Measurements from ENCODE around the gene ZNF831. TPM values are rescaled to one million over a fixed set of nuclear protein-coding genes. Genes with fewer than 3 reads are reported as not detected.

Gene ZNF831
- total RNA-seq (2014; rRNA removed; shearing (Covaris generic); ENCODE audit: low replicate concordance): not detected in 2 replicates

DNA sequence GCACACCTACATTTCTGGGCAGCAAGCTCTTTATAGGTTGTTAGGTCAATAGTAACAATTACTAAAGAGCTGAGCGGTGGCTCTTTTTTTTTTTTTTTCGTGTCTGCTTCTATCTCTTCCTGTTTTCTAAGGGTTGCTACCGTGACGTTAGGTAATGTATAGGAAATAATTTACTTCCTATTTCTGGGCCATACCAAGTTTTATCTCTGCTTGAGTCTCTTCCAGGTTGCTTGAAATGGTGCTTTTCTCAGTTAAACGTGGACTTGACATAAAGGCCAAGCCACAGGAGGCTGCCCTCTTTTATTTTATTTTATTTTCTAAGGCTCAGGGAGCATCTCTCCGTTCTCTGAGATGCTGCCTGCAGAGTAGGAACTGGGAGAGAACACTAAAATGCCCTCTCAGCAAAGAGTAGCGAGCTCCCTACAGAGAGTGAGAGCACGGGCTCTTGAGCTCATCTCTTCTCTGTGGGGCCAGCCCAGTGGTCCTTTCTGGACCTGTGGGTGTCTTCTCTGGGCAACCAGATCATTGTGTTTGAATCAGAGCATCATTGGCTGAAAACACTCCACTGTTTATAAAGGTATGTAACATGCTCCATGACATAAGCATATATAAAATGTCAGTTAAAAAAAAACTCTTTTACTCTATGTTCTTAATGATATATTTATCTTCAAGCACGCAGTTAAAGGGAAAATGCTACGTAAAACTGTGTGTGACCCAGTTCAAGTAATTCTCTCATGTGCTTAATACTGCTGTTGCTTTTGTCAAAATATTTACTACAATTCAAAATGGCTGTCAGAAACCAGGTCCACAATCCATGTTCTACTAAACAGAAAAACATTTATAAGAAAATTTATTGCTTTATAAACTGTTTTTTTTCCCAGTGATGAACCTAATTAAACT lies at the start of gene ZNF831:
ZNF831 (plus strand) TSS at position 191 of the 900 bp plus-strand sequence. CDS start 27,199 bp downstream, outside the sequence.
- Histone ChIP-seq H3K9me3 (no peaks in the 10 kb centered on the region), H3K4me3 (no peak within 1 kb of the TSS), H3K36me3 (no peaks in the 10 kb centered on the region), H3K27me3 (peaks cover 13% of the 10 kb centered on the region)
- no peak for DNase-seq

GRCh38 chr20:59117526-59117925 lies 46.1 kb upstream of the ZNF831 start:
- H3K9me3 ChIP-seq: no peaks in the 10 kb centered on the region
- no peak for DNase-seq
- no peaks in the 10 kb centered on the region for H3K36me3 ChIP-seq
- no peak overlapping the region for H3K4me3 ChIP-seq
- peaks cover 25% of the 10 kb centered on the region for H3K27me3 ChIP-seq

DNA sequence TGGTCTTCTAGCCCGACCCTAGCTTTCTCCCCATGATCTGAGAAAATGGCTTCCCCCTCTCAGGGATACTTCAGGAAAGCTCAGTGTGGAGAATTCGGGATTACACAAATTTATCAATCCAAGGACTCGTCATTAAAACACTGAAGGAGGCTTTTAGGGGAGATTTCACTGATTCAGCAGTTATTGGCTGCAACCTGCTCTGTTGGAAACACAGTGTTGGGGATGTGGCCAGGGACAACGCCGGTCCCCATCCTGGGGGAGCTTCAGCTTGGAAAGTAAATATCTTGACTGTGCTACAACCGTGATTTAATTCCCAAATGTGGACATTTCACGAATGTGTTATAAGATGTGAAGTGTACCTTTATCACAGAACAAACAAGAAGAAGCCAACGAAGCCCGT lies 44.8 kb upstream of the ZNF831 start:
- Histone ChIP-seq H3K36me3 (no peaks in the 10 kb centered on the region), H3K27me3 (peaks cover 27% of the 10 kb centered on the region), H3K4me3 (no peak overlapping the region), H3K9me3 (no peaks in the 10 kb centered on the region)
- DNase-seq: no peak

- Histone ChIP-seq H3K9me3 (no peaks in the 10 kb centered on the region), H3K36me3 (no peaks in the 10 kb centered on the region), H3K27me3 (peaks cover 28% of the 10 kb centered on the region), H3K4me3 (no peak overlapping the region)
- DNase-seq: no peak
These were observed 43.1 kb upstream of the ZNF831 start for GRCh38 chr20:59120491-59120890.

GRCh38 chr20:59120919-59121318 lies 42.7 kb upstream of the ZNF831 start:
- H3K4me3 ChIP-seq: no peak overlapping the region
- no peaks in the 10 kb centered on the region for H3K36me3 ChIP-seq
- DNase-seq: no peak
- no peaks in the 10 kb centered on the region for H3K9me3 ChIP-seq
- peaks cover 28% of the 10 kb centered on the region for H3K27me3 ChIP-seq

- no peak overlapping the region for H3K4me3 ChIP-seq
- no peaks in the 10 kb centered on the region for H3K9me3 ChIP-seq
- H3K27me3 ChIP-seq: peaks cover 28% of the 10 kb centered on the region
- H3K36me3 ChIP-seq: no peaks in the 10 kb centered on the region
- no peak for DNase-seq
These were observed 41.7 kb upstream of the ZNF831 start for GRCh38 chr20:59121714-59122565.

DNA sequence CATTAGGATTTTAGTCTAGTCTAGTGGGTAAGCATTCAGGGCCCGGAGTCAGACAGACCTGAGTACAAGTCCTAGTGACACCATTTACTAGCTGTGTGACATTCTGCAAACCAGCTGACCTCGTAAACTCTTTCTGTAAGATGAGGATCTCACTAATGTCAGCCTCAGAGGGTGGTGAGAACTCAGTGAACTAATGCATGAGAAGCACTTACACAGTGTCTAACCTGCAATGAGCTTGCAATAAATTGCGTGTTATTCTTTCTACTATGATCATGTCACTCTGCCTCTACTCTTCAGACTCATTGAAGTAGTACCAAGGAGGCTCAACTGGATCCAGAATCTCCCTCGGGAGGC lies 41.1 kb upstream of the ZNF831 start:
- no peak for DNase-seq
- H3K9me3 ChIP-seq: no peaks in the 10 kb centered on the region
- no peaks in the 10 kb centered on the region for H3K36me3 ChIP-seq
- H3K27me3 ChIP-seq: peaks cover 28% of the 10 kb centered on the region
- H3K4me3 ChIP-seq: no peak overlapping the region

GRCh38 chr20:59123011-59123677 lies 40.5 kb upstream of the ZNF831 start:
- H3K4me3 ChIP-seq: no peak overlapping the region
- peaks cover 26% of the 10 kb centered on the region for H3K27me3 ChIP-seq
- H3K36me3 ChIP-seq: no peaks in the 10 kb centered on the region
- no peak for DNase-seq
- H3K9me3 ChIP-seq: no peaks in the 10 kb centered on the region

GRCh38 chr20:59123678-59124255 lies 39.9 kb upstream of the ZNF831 start:
- no peak for DNase-seq
- no peaks in the 10 kb centered on the region for H3K9me3 ChIP-seq
- H3K27me3 ChIP-seq: peaks cover 21% of the 10 kb centered on the region
- no peak overlapping the region for H3K4me3 ChIP-seq
- no peaks in the 10 kb centered on the region for H3K36me3 ChIP-seq

DNA sequence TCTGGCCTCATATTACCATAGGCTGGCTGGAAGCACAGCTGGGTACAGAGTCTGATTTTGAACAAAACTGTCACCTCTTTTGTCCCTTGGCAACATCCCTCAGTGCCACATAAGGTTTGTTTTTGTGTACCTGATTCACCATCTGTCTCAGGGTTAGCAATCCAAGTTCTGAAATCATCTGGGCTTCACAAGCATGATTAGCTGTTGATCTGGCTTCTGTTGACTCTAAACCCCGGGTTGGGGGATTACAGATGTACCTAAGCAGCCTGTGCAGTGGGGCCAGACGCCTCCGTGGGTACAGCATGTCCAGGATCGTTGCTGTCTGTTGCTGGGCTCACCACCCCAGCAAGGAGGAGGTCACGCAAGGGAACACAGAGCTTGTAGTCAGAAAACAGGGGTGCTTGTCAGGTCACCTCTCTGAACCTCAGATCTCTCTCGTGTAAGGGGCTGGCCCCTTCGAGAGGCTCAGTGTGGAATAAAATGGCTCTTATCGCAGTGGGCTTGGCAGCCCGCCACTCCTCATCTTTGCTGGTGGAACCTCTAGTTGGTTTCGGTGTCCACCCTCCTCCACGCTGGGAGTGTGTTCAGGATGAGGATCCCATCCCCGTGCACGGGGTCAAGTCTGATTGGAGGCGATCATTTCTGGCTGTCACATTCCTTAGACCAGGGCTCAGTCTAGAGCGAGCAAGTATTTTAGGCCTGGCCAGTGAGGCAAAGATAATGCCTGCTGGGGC lies 39.2 kb upstream of the ZNF831 start:
- H3K9me3 ChIP-seq: no peaks in the 10 kb centered on the region
- H3K36me3 ChIP-seq: no peaks in the 10 kb centered on the region
- DNase-seq: no peak
- H3K27me3 ChIP-seq: peaks cover 14% of the 10 kb centered on the region
- H3K4me3 ChIP-seq: no peak overlapping the region

DNA sequence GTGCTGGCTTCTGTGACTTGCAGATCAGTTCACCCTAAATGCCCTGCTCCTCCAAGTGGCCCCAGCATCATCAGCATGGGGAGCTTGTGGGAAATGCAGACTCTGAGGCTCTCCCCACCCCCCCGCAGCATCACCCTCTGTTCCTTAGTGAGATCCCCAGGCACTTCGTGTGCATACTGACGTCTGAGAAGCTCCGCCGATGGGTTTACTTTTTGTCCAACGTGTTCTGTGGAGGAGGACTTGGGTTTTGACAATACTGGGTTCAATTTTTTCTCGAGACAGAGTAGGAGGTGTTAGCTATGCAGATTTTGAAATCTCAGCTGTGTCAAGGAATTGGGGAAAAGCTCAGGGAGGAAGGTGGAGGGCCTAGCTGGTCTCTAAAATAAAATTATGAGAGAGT lies 38.3 kb upstream of the ZNF831 start:
- Histone ChIP-seq H3K27me3 (peaks cover 5% of the 10 kb centered on the region), H3K9me3 (no peaks in the 10 kb centered on the region), H3K36me3 (no peaks in the 10 kb centered on the region), H3K4me3 (no peak overlapping the region)
- DNase-seq: no peak

DNA sequence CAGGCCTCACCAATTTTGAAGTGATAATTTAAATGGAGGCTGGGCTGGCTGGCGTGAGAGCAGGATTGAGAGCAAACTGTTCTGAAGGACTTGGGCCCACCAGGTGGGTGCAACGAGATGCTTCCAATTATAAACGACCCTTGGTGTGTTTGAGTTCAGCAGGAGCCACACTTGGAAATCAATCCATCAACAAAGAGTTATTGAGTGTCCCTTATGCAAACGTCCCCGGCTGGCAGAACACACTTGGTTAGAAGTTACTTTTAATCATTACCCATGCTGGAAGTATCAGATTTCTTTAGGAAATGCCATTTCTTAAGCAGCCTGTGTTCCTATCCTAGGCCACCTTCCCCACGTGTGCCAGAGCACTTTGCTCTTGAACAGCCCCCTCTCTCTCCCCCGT lies 37.8 kb upstream of the ZNF831 start:
- DNase-seq: no peak
- Histone ChIP-seq H3K36me3 (no peaks in the 10 kb centered on the region), H3K9me3 (no peaks in the 10 kb centered on the region), H3K27me3 (peaks cover 3% of the 10 kb centered on the region), H3K4me3 (no peak overlapping the region)

DNA sequence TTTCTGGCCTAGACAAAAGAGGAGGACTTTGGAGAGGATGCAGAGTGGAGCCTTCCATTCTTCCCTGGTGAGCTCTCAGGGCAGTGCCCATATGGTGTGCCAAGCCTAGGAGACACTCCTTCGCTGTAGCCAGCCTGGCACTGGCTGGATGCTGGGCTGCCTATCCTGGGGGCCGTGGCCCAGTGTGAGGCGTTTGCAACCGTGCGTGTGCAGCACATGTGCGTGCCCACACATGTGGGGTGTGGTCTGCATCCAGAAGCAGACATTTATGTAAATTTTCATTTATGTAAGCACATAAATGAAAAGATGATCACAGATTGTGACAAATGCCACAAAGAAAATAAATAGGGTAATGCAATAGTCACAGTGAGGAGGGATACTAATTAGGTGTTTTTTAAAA lies 35.8 kb upstream of the ZNF831 start:
- H3K36me3 ChIP-seq: no peaks in the 10 kb centered on the region
- H3K9me3 ChIP-seq: no peaks in the 10 kb centered on the region
- no peak for DNase-seq
- H3K27me3 ChIP-seq: peaks cover 3% of the 10 kb centered on the region
- H3K4me3 ChIP-seq: no peak overlapping the region

DNA sequence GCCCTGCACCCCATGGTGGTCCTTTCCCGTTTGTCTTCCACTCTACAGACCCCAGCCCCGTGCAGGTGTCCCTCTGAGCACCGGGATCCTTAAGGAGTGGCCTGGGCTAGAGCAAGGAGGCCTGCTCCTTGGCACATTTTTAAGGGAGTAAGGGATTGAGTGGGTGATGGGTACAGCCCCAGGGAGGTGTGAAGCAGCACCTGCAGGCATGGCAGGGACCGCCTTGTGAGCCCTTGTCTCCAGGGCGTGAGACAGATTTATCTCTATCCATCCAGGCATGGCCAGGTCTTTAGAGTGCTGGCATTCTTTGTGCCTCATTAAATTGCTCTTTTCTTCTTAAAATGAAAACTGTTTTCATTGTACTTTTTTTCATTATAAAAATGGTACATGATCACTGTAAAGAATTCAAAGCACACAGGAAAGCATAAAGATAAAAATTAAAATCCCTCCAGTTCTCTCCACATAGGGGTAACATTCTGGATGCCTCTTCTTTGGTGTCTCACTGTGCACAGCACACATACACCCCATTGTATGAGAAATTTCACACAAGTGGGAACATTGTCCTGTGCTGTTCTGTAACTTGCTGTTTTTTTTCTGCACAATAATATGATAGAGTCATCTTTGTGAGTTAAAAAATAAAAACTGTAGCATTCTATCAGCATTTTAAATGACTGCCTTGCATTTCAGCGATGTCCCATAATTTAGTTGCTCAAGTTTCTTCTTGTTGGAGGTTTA lies 31.9 kb upstream of the ZNF831 start:
- no peak overlapping the region for H3K4me3 ChIP-seq
- DNase-seq: no peak
- H3K36me3 ChIP-seq: no peaks in the 10 kb centered on the region
- no peaks in the 10 kb centered on the region for H3K27me3 ChIP-seq
- H3K9me3 ChIP-seq: no peaks in the 10 kb centered on the region

DNA sequence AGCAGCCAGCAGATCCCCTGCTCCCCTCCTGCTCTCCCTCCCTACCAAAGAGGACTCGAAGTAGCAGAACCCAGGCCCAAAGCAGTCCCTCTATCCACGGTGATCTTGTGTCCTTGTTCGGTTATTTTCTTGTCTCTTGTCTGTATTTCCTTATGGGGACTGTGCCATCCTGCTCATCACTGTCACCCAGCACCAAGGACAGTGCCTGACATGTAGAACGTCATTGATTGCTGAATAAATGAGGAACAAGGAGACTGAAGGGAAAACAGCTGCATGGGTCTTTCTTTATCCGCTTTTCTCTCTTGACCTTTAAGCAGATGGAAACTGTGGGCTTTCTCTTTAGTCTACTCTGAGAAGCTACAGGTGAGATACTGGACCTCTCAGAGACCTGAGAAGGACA lies 29.4 kb upstream of the ZNF831 start:
- Histone ChIP-seq H3K27me3 (no peaks in the 10 kb centered on the region), H3K36me3 (no peaks in the 10 kb centered on the region), H3K9me3 (no peaks in the 10 kb centered on the region), H3K4me3 (no peak overlapping the region)
- no peak for DNase-seq

- Histone ChIP-seq H3K36me3 (no peaks in the 10 kb centered on the region), H3K9me3 (no peaks in the 10 kb centered on the region), H3K4me3 (no peak overlapping the region), H3K27me3 (no peaks in the 10 kb centered on the region)
- DNase-seq: no peak
These were observed 28.5 kb upstream of the ZNF831 start for GRCh38 chr20:59135093-59135492.
